ENCODE results near the gene TRMT61A. TPM values are rescaled to one million over a fixed set of nuclear protein-coding genes. Genes with fewer than 3 reads are reported as not detected.

The TRMT61A gene
- polyA plus RNA-seq, 1 donor from 2014 or later: 8.2 TPM

DNA sequence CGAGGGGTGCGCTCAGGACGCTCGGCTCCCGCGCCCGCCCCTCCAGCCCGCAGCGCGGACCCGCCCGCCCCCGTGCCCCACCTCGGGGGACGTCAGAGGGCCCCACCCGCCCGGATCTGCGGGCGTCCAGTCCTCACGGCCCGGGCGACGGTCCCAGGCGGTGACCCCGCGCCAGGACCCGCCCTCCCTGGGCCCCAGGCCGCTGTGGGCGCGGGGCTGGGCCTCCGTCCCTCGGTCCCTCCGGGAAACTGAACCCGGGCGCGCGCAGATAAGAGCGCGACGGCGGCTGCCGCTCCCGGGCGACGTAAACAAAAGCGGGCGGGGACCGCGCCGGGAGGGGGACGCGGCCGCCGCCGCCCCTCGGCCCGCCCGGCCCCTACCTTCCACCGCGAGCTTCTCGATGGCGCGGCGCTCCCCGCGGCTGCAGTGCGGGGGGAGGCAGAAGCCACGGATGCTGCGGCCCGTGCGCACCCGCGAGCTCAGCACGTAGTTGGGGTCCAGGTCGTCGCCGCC lies 7.5 kb upstream of the TRMT61A start:
- no peak overlapping the region for H2AFZ ChIP-seq (ENCODE audit: low read depth, low read length)
- H3K79me2 ChIP-seq (replicated peaks; ENCODE audit: insufficient read depth, low read length): peaks cover 16% of the 10 kb centered on the region
- H3K9me3 ChIP-seq (ENCODE audit: low read length): no peaks in the 10 kb centered on the region
- H3K9ac ChIP-seq (ENCODE audit: low read length): peak overlapping the region; percentile 97
- H3K36me3 ChIP-seq (ENCODE audit: insufficient read depth, low read length): peaks cover 7% of the 10 kb centered on the region
- H4K20me1 ChIP-seq (ENCODE audit: insufficient read depth): peaks cover 19% of the 10 kb centered on the region
- no peaks in the 10 kb centered on the region for H3K27me3 ChIP-seq (ENCODE audit: insufficient read depth, low read depth, low read length)
- H3K4me2 ChIP-seq (ENCODE audit: low read length): no peak overlapping the region
- H3F3A ChIP-seq (ENCODE audit: insufficient read depth, low read length, poor library complexity, severe bottlenecking): no peaks in the 10 kb centered on the region
- H3K9me2 ChIP-seq (ENCODE audit: insufficient read depth, low read length): no peaks in the 10 kb centered on the region
- H3K4me3 ChIP-seq (ENCODE audit: low read length): peak overlapping the region; percentile 91
- TF ChIP-seq MXI1 (conservative IDR thresholded peaks at IDR 0.05; ENCODE audit: poor library complexity, severe bottlenecking): peak; percentile 3
- peak; percentile 18 for TF ChIP-seq POLR2AphosphoS5 (IDR thresholded peaks at IDR 0.05)
- TF ChIP-seq SMC3 (conservative IDR thresholded peaks at IDR 0.05; ENCODE audit: poor library complexity): no peak
- peak overlapping the region; percentile 90 for H3K27ac ChIP-seq (ENCODE audit: low read length)

GRCh38 chr14:103521951-103522563 lies 6.9 kb upstream of the TRMT61A start:
- H3K27me3 ChIP-seq (ENCODE audit: insufficient read depth, low read depth, low read length): no peaks in the 10 kb centered on the region
- peak overlapping the region; percentile 90 for H3K27ac ChIP-seq (ENCODE audit: low read length)
- peaks cover 19% of the 10 kb centered on the region for H4K20me1 ChIP-seq (ENCODE audit: insufficient read depth)
- peak overlapping the region; percentile 97 for H3K9ac ChIP-seq (ENCODE audit: low read length)
- TF ChIP-seq SMC3 (conservative IDR thresholded peaks at IDR 0.05; ENCODE audit: poor library complexity) (no peak), MXI1 (conservative IDR thresholded peaks at IDR 0.05; ENCODE audit: poor library complexity, severe bottlenecking) (peak; percentile 81), REST (IDR thresholded peaks at IDR 0.05; ENCODE audit: borderline replicate concordance) (peak; percentile 52), RAD21 (conservative IDR thresholded peaks at IDR 0.05) (no peak), TAF1 (IDR thresholded peaks at IDR 0.05; ENCODE audit: low read depth) (peak; percentile 32), POLR2AphosphoS5 (IDR thresholded peaks at IDR 0.05) (peak; percentile 78), EZH2 (IDR thresholded peaks at IDR 0.05; ENCODE audit: borderline replicate concordance, insufficient read depth, low read length, poor library complexity, severe bottlenecking) (no peak), EP300 (conservative IDR thresholded peaks at IDR 0.05; ENCODE audit: poor library complexity, severe bottlenecking) (peak; percentile 20)
- TF ChIP-seq, protein P1, sequence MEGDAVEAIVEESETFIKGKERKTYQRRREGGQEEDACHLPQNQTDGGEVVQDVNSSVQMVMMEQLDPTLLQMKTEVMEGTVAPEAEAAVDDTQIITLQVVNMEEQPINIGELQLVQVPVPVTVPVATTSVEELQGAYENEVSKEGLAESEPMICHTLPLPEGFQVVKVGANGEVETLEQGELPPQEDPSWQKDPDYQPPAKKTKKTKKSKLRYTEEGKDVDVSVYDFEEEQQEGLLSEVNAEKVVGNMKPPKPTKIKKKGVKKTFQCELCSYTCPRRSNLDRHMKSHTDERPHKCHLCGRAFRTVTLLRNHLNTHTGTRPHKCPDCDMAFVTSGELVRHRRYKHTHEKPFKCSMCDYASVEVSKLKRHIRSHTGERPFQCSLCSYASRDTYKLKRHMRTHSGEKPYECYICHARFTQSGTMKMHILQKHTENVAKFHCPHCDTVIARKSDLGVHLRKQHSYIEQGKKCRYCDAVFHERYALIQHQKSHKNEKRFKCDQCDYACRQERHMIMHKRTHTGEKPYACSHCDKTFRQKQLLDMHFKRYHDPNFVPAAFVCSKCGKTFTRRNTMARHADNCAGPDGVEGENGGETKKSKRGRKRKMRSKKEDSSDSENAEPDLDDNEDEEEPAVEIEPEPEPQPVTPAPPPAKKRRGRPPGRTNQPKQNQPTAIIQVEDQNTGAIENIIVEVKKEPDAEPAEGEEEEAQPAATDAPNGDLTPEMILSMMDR (IDR thresholded peaks at IDR 0.05; ENCODE audit: poor library complexity, severe bottlenecking): no peak
- H3K36me3 ChIP-seq (ENCODE audit: insufficient read depth, low read length): peaks cover 7% of the 10 kb centered on the region
- H2AFZ ChIP-seq (ENCODE audit: low read depth, low read length): no peak overlapping the region
- no peaks in the 10 kb centered on the region for H3F3A ChIP-seq (ENCODE audit: insufficient read depth, low read length, poor library complexity, severe bottlenecking)
- H3K9me3 ChIP-seq (ENCODE audit: low read length): no peaks in the 10 kb centered on the region
- H3K4me3 ChIP-seq (ENCODE audit: low read length): peak overlapping the region; percentile 91
- no peak overlapping the region for H3K4me2 ChIP-seq (ENCODE audit: low read length)
- peaks cover 16% of the 10 kb centered on the region for H3K79me2 ChIP-seq (replicated peaks; ENCODE audit: insufficient read depth, low read length)
- no peaks in the 10 kb centered on the region for H3K9me2 ChIP-seq (ENCODE audit: insufficient read depth, low read length)

Data from neural cell (in vitro differentiated cells).